Epithelial cell of esophagus (primary cell): ENCODE results near the gene DCN.

Source experiments
- DNase-seq: peaks from one replicate; pipeline ENCODE4 v3.0.0; 2010; ENCODE audit warnings: low read depth
- H3K4me3 ChIP-seq: 2 replicates; pipeline ENCODE4 v1.5.1; 2011; ENCODE audit warnings: mild to moderate bottlenecking, low read length, control low read depth
- CTCF ChIP-seq: IDR thresholded peaks from 2 replicates; pipeline ENCODE4 v1.5.1; 2011; ENCODE audit warnings: low read depth, mild to moderate bottlenecking, low read length, control low read depth, inconsistent platforms; ENCODE audit not compliant: insufficient read depth; ENCODE audit errors: missing control alignments

DCN gene

GRCh38 chr12:91205811-91206210 is 23.2 kb upstream of the DCN start:
- H3K4me3 ChIP-seq = no peak overlapping the region
- DNase-seq = peak; percentile 24
- TF ChIP-seq CTCF = no peak

GRCh38 chr12:91204421-91204820 is 21.8 kb upstream of the DCN start:
- no peak for DNase-seq
- no peak overlapping the region for H3K4me3 ChIP-seq
- no peak for TF ChIP-seq CTCF

GRCh38 chr12:91203610-91204009 is 21.0 kb upstream of the DCN start:
- no peak for TF ChIP-seq CTCF
- no peak overlapping the region for H3K4me3 ChIP-seq
- no peak for DNase-seq

GRCh38 chr12:91202390-91202789 is 19.8 kb upstream of the DCN start:
- no peak overlapping the region for H3K4me3 ChIP-seq
- TF ChIP-seq CTCF = no peak
- peak; percentile 60 for DNase-seq

GRCh38 chr12:91196436-91196835 is 13.8 kb upstream of the DCN start:
- no peak for DNase-seq
- H3K4me3 ChIP-seq = no peak overlapping the region
- no peak for TF ChIP-seq CTCF

GRCh38 chr12:91194500-91194899 is 11.9 kb upstream of the DCN start:
- H3K4me3 ChIP-seq = no peak overlapping the region
- TF ChIP-seq CTCF = no peak
- peak; percentile 70 for DNase-seq

- no peak overlapping the region for H3K4me3 ChIP-seq
- DNase-seq = no peak
- no peak for TF ChIP-seq CTCF
These were observed 9.0 kb upstream of the DCN start for GRCh38 chr12:91191513-91192111.
